Esophagus squamous epithelium (tissue), 4 donors: ENCODE measurements around the gene RFLNA.

Experiments
- POLR2A ChIP-seq, 4 donors: fragments of 450-650 bp; IDR thresholded peaks; one replicate each; pipeline ENCODE4 v1.6.1; 2017; ENCODE audit warnings: antibody characterized with exemption in 4 of 4, mild to moderate bottlenecking in 4 of 4, moderate library complexity in 3 of 4
- TF ChIP-seq, protein P1 (sequence below), 6 experiments: fragments of 450-650 bp in 4 of 6; fragments of 200-600 bp in 2 of 6; sonication (generic) in 2 of 6; IDR thresholded peaks; one replicate each; pipeline ENCODE4 v1.5.1; 2016 to 2019; ENCODE audit warnings: antibody characterized with exemption in 6 of 6, mild to moderate bottlenecking in 4 of 6, moderate library complexity in 4 of 6

- TF ChIP-seq, protein P1, sequence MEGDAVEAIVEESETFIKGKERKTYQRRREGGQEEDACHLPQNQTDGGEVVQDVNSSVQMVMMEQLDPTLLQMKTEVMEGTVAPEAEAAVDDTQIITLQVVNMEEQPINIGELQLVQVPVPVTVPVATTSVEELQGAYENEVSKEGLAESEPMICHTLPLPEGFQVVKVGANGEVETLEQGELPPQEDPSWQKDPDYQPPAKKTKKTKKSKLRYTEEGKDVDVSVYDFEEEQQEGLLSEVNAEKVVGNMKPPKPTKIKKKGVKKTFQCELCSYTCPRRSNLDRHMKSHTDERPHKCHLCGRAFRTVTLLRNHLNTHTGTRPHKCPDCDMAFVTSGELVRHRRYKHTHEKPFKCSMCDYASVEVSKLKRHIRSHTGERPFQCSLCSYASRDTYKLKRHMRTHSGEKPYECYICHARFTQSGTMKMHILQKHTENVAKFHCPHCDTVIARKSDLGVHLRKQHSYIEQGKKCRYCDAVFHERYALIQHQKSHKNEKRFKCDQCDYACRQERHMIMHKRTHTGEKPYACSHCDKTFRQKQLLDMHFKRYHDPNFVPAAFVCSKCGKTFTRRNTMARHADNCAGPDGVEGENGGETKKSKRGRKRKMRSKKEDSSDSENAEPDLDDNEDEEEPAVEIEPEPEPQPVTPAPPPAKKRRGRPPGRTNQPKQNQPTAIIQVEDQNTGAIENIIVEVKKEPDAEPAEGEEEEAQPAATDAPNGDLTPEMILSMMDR (IDR thresholded peaks at IDR 0.05), result no peak
- no peak for TF ChIP-seq POLR2A (IDR thresholded peaks at IDR 0.05)
Observed at GRCh38 chr12:124316257-124316900, 21.5 kb downstream of the RFLNA start.
